SK-N-MC (cell line): ENCODE data around the gene NOVA2.
A peak's percentile ranks its signal among the peaks of the same experiment; 100 is the strongest.

Source experiments
- DNase-seq: peaks from one replicate; pipeline ENCODE4 v3.0.0-alpha.2; 2011; ENCODE audit warnings: low read depth, low spot score
- H3K27ac ChIP-seq: fragments of 200-600 bp; sonication (generic); 2 replicates; pipeline ENCODE4 v1.5.1; 2016; ENCODE audit warnings: mixed run types
- H3K36me3 ChIP-seq: fragments of 200-600 bp; sonication (generic); 2 replicates; pipeline ENCODE4 v1.6.1; 2017; ENCODE audit warnings: antibody characterized with exemption, low read length, mixed read lengths; ENCODE audit not compliant: insufficient read depth
- H3K4me3 ChIP-seq: fragments of 200-600 bp; sonication (generic); 2 replicates; pipeline ENCODE4 v1.5.1; 2016
- H3K9ac ChIP-seq: fragments of 200-600 bp; sonication (generic); 2 replicates; pipeline ENCODE4 v1.8.0; 2017; ENCODE audit warnings: mixed run types, mixed read lengths; ENCODE audit not compliant: insufficient read length
- H3K9me3 ChIP-seq: fragments of 200-600 bp; sonication (generic); 2 replicates; pipeline ENCODE4 v1.6.1; 2017; ENCODE audit warnings: low read depth, mild to moderate bottlenecking, antibody characterized with exemption, low read length, moderate library complexity, mixed read lengths
- EZH2 ChIP-seq: fragments of 200-600 bp; sonication (generic); IDR thresholded peaks from one replicate; pipeline ENCODE4 v1.6.1; 2017; ENCODE audit warnings: antibody characterized with exemption
- FOXP2 ChIP-seq: optimal IDR thresholded peaks from 2 replicates; pipeline ENCODE3; 2011; ENCODE audit warnings: mild to moderate bottlenecking, moderate library complexity; ENCODE audit not compliant: insufficient read depth; ENCODE audit errors: extremely low read length, control extremely low read depth
- POLR2AphosphoS5 ChIP-seq: IDR thresholded peaks from 2 replicates; pipeline ENCODE4 v1.6.1; 2012; ENCODE audit warnings: mild to moderate bottlenecking, low read depth, low read length, borderline replicate concordance

NOVA2 gene

GRCh38 chr19:45958769-45959516, 14.7 kb downstream of the NOVA2 start:
- H3K4me3 ChIP-seq, result no peak overlapping the region
- no peaks in the 10 kb centered on the region for H3K9me3 ChIP-seq
- no peak overlapping the region for H3K27ac ChIP-seq
- H3K9ac ChIP-seq, result no peak overlapping the region
- no peak for DNase-seq
- no peak for TF ChIP-seq EZH2
- TF ChIP-seq POLR2AphosphoS5, result no peak
- no peak for TF ChIP-seq FOXP2
- H3K36me3 ChIP-seq, result no peaks in the 10 kb centered on the region

DNA sequence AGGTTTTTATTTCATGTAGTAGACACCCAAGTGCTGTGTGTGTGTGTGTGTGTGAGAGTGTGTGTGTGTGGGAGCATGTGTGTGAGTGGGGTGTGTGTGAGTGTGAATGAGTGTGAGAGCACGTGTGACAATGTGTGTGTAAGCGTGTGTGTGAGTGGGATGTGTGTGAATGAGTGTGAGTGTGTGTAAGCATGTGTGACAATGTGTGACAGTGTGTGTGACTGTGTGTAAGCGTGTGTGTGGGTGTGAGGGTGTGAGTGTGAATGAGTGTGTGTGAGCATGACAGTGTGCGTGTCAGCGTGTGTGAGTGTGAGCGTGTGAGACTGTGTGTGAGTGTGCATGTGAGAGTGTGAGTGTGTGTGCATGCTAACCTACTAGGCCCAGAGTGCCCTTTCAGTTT, 15.3 kb downstream of the NOVA2 start:
- Histone ChIP-seq H3K36me3 (no peaks in the 10 kb centered on the region), H3K27ac (no peak overlapping the region), H3K4me3 (no peak overlapping the region), H3K9me3 (no peaks in the 10 kb centered on the region), H3K9ac (no peak overlapping the region)
- TF ChIP-seq POLR2AphosphoS5, result no peak
- no peak for TF ChIP-seq FOXP2
- TF ChIP-seq EZH2, result no peak
- DNase-seq, result no peak

- Histone ChIP-seq H3K9me3 (no peaks in the 10 kb centered on the region), H3K36me3 (no peaks in the 10 kb centered on the region), H3K4me3 (no peak overlapping the region), H3K9ac (no peak overlapping the region), H3K27ac (no peak overlapping the region)
- TF ChIP-seq EZH2 (no peak), POLR2AphosphoS5 (no peak), FOXP2 (no peak)
- DNase-seq, result no peak
Observed at GRCh38 chr19:45955905-45956608, 17.6 kb downstream of the NOVA2 start.

DNA sequence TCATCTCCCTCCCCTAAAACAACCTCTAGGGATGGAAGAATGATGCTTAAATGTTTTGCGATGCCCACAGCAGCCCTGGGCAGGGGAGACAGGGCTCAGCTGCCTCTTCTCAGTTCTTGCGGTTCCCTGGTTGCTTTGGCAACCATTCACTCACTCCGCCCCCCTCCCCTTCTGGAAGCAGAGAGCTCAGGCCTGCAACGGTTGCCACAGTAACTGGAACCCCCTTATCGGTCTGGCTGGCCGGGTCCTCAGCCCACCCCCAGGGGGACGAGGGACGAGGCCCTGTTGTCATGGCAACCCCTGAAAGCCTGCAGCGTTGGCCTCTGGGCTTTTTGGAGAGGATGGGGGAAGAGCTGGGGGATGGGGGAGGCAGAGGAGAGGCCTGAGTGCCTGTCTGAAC, 19.5 kb downstream of the NOVA2 start:
- no peak for DNase-seq
- no peak overlapping the region for H3K4me3 ChIP-seq
- TF ChIP-seq POLR2AphosphoS5 (no peak), FOXP2 (no peak), EZH2 (no peak)

GRCh38 chr19:45953676-45954075, 20.0 kb downstream of the NOVA2 start:
- H3K4me3 ChIP-seq, result no peak overlapping the region
- DNase-seq, result no peak
- H3K36me3 ChIP-seq, result no peaks in the 10 kb centered on the region
- TF ChIP-seq POLR2AphosphoS5, result no peak
- no peak for TF ChIP-seq EZH2
- TF ChIP-seq FOXP2, result no peak
- no peak overlapping the region for H3K27ac ChIP-seq
- no peak overlapping the region for H3K9ac ChIP-seq
- no peaks in the 10 kb centered on the region for H3K9me3 ChIP-seq

More for the DNA sequence above, 19.5 kb downstream of the NOVA2 start:
- no peak overlapping the region for H3K9ac ChIP-seq
- H3K27ac ChIP-seq, result no peak overlapping the region
- no peaks in the 10 kb centered on the region for H3K36me3 ChIP-seq
- H3K9me3 ChIP-seq, result no peaks in the 10 kb centered on the region

- Histone ChIP-seq H3K36me3 (no peaks in the 10 kb centered on the region), H3K4me3 (peak overlapping the region; percentile 64), H3K9me3 (no peaks in the 10 kb centered on the region), H3K27ac (no peak overlapping the region), H3K9ac (no peak overlapping the region)
- TF ChIP-seq POLR2AphosphoS5, result no peak
- no peak for TF ChIP-seq EZH2
- TF ChIP-seq FOXP2, result no peak
- no peak for DNase-seq
Observed at GRCh38 chr19:45952686-45953505, 20.8 kb downstream of the NOVA2 start.

GRCh38 chr19:45952341-45952685, 21.4 kb downstream of the NOVA2 start:
- Histone ChIP-seq H3K27ac (no peak overlapping the region), H3K9me3 (no peaks in the 10 kb centered on the region), H3K9ac (no peak overlapping the region), H3K36me3 (no peaks in the 10 kb centered on the region), H3K4me3 (no peak overlapping the region)
- TF ChIP-seq POLR2AphosphoS5 (no peak), FOXP2 (no peak), EZH2 (no peak)
- no peak for DNase-seq

DNA sequence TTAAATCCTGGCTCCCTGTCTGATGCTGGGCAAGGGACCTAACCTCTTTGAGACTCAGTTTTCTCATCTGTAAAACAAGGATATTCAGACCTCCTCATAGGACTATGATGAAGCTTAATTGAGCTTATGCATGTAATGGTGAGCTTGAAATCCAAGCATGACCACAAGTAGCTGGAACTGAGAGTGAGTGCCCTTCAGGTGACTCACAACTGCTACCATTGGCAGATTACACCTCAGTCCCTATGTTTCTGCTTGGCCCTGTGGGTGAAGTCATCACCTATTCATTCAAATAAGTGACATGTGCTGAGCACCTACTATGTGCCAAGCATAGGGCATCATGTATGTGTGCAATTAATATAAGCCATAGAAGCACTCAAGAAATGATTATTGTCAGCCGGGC, 25.7 kb downstream of the NOVA2 start:
- no peak overlapping the region for H3K27ac ChIP-seq
- H3K9ac ChIP-seq, result no peak overlapping the region
- TF ChIP-seq EZH2 (no peak), POLR2AphosphoS5 (no peak), FOXP2 (no peak)
- H3K9me3 ChIP-seq, result no peaks in the 10 kb centered on the region
- DNase-seq, result no peak
- no peak overlapping the region for H3K4me3 ChIP-seq
- H3K36me3 ChIP-seq, result no peaks in the 10 kb centered on the region

DNA sequence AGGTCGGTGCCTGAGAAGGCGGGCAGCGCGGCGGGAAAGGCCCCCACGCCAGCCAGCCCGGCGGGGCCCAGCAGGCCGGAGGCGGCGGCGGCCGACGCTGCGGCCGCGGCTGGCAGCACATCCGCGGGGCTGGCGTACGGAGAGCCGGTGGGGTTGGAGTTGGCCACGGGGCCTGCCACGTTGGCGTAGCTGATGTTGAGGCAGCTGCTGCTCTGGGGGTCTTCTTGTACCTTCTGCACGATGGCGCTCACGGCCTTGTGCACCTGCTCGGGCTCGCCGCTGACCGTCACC, 33.2 kb downstream of the NOVA2 start:
- TF ChIP-seq EZH2 (no peak), FOXP2 (no peak), POLR2AphosphoS5 (no peak)
- Histone ChIP-seq H3K9ac (no peak overlapping the region), H3K36me3 (no peaks in the 10 kb centered on the region), H3K9me3 (no peaks in the 10 kb centered on the region), H3K27ac (no peak overlapping the region), H3K4me3 (no peak overlapping the region)
- DNase-seq, result no peak
